ENCODE results near the gene SYNGAP1. TPM values are rescaled to one million over a fixed set of nuclear protein-coding genes. Genes with fewer than 3 reads are reported as not detected.

Gene SYNGAP1
- total and polyA plus RNA-seq, 2 experiments from 2014 or later: 0.65 to 2.8 TPM

DNA sequence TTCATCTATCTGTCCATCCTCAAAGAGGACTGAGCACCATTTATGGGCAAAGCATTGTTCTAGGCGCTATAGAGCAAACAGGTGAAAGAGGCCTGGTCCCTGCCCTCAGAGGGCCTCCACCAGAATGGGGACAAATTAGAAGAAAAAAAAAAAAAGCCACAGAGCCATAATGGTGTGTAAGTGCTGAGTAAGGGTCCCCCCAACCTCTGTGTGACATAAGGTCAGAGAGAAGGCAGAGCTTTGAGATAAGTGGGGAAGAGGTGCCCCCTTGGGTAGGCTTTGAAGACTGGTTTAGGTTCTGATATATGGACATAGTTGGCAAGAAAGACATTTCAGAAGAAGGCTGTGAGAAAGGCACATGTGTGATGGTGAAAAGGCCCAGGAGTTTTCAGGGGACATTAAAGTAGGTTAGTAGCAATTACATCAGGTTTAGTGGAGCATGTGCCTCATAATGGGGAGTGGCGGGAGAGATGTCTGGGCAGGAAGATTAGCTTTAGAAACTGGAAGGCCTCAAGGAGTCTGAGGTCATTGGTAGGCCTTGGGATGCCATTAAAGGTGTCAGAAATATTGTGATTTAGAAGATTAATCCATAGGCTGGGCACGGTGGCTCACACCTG, 19.2 kb downstream of the SYNGAP1 start:
- H3K9me3 ChIP-seq (ENCODE audit: low read depth): no peaks in the 10 kb centered on the region
- H3K9me2 ChIP-seq (ENCODE audit: insufficient read depth): no peaks in the 10 kb centered on the region
- no peaks in the 10 kb centered on the region for H3K27me3 ChIP-seq (replicated peaks; ENCODE audit: insufficient read depth)
- H3K79me2 ChIP-seq (ENCODE audit: insufficient read depth): no peaks in the 10 kb centered on the region
- 88 to 90% methylated on average over 3 of the region's 3 CpGs for WGBS, 2 experiments (ENCODE audit: low coverage in 1 of 2, low lambda C conversion rate in 2 of 2, missing lambda C conversion rate in 2 of 2)
- H2AFZ ChIP-seq: no peak overlapping the region
- no peaks in the 10 kb centered on the region for H4K20me1 ChIP-seq (ENCODE audit: insufficient read depth)
- no peak overlapping the region for H3K9ac ChIP-seq
- no peak overlapping the region for H3K4me3 ChIP-seq
- no peaks in the 10 kb centered on the region for H3K4me1 ChIP-seq (ENCODE audit: insufficient read depth)
- no peak for DNase-seq
- H3K4me2 ChIP-seq (ENCODE audit: unreplicated experiment): no peak overlapping the region
- TF ChIP-seq EZH2phosphoT487 (IDR thresholded peaks at IDR 0.05; ENCODE audit: insufficient read depth, low read depth): no peak
- TF ChIP-seq EZH2 (IDR thresholded peaks at IDR 0.05; ENCODE audit: insufficient read depth, poor library complexity, severe bottlenecking): no peak
- in situ Hi-C loops (cut with MboI): no loop called here
- peaks cover 6% of the 10 kb centered on the region; the same call in 1 of the 2 replicates for H3K36me3 ChIP-seq (ENCODE audit: low read depth)
- no peaks in the 10 kb centered on the region for H3F3A ChIP-seq (ENCODE audit: insufficient read depth)
- H3K27ac ChIP-seq: no peak overlapping the region

- H3K27me3 ChIP-seq (replicated peaks; ENCODE audit: insufficient read depth): no peaks in the 10 kb centered on the region
- no peaks in the 10 kb centered on the region for H3K9me3 ChIP-seq (ENCODE audit: low read depth)
- no peaks in the 10 kb centered on the region for H3K4me1 ChIP-seq (ENCODE audit: insufficient read depth)
- TF ChIP-seq EZH2 (IDR thresholded peaks at IDR 0.05; ENCODE audit: insufficient read depth, poor library complexity, severe bottlenecking) (no peak), EZH2phosphoT487 (IDR thresholded peaks at IDR 0.05; ENCODE audit: insufficient read depth, low read depth) (no peak)
- peaks cover 6% of the 10 kb centered on the region; the same call in 1 of the 2 replicates for H3K36me3 ChIP-seq (ENCODE audit: low read depth)
- no peaks in the 10 kb centered on the region for H4K20me1 ChIP-seq (ENCODE audit: insufficient read depth)
- no peak overlapping the region for H2AFZ ChIP-seq
- no peak overlapping the region for H3K4me3 ChIP-seq
- peak; percentile 46 for DNase-seq
- H3F3A ChIP-seq (ENCODE audit: insufficient read depth): no peaks in the 10 kb centered on the region
- no peaks in the 10 kb centered on the region for H3K79me2 ChIP-seq (ENCODE audit: insufficient read depth)
- no peak overlapping the region for H3K4me2 ChIP-seq (ENCODE audit: unreplicated experiment)
- 75 to 85% methylated on average over 8 to 9 of the region's 9 CpGs for WGBS, 2 experiments (ENCODE audit: low coverage in 1 of 2, low lambda C conversion rate in 2 of 2, missing lambda C conversion rate in 2 of 2)
- H3K27ac ChIP-seq: no peak overlapping the region
- H3K9me2 ChIP-seq (ENCODE audit: insufficient read depth): no peaks in the 10 kb centered on the region
- in situ Hi-C loops (cut with MboI): no loop called here
- no peak overlapping the region for H3K9ac ChIP-seq
Measured at GRCh38 chr6:33439956-33440648, 20.2 kb downstream of the SYNGAP1 start.

DNA sequence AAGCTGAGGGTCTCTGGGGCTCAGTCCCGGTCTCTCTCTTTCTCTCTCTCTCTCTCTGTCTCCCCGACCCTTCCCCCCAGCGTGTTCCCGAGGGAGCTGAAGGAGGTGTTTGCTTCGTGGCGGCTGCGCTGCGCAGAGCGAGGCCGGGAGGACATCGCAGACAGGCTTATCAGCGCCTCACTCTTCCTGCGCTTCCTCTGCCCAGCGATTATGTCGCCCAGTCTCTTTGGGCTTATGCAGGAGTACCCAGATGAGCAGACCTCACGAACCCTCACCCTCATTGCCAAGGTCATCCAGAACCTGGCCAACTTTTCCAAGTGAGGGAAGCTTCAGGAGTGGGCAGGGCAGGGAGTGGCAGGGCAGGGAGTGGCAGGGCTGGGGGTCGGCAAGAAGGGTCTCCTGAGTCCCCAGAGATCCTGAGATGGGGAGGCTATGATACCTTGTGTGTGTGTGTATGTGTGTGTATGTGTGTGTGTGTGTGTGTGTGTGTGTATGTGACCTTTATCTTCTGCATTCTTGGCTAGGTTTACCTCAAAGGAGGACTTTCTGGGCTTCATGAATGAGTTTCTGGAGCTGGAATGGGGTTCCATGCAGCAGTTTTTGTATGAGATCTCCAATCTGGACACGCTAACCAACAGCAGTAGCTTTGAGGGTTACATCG, 20.9 kb downstream of the SYNGAP1 start:
- Histone ChIP-seq H3F3A (ENCODE audit: insufficient read depth) (no peaks in the 10 kb centered on the region), H3K27me3 (replicated peaks; ENCODE audit: insufficient read depth) (no peaks in the 10 kb centered on the region), H3K4me2 (ENCODE audit: unreplicated experiment) (no peak overlapping the region), H3K9ac (no peak overlapping the region), H3K79me2 (ENCODE audit: insufficient read depth) (no peaks in the 10 kb centered on the region), H3K9me3 (ENCODE audit: low read depth) (no peaks in the 10 kb centered on the region), H3K4me1 (ENCODE audit: insufficient read depth) (no peaks in the 10 kb centered on the region), H4K20me1 (ENCODE audit: insufficient read depth) (no peaks in the 10 kb centered on the region), H3K27ac (no peak overlapping the region), H3K36me3 (ENCODE audit: low read depth) (peaks cover 6% of the 10 kb centered on the region; the same call in 1 of the 2 replicates), H2AFZ (no peak overlapping the region), H3K9me2 (ENCODE audit: insufficient read depth) (no peaks in the 10 kb centered on the region), H3K4me3 (no peak overlapping the region)
- WGBS, 2 experiments (ENCODE audit: low coverage in 1 of 2, low lambda C conversion rate in 2 of 2, missing lambda C conversion rate in 2 of 2): 84 to 93% methylated on average over 12 to 19 of the region's 19 CpGs
- no peak for TF ChIP-seq EZH2 (IDR thresholded peaks at IDR 0.05; ENCODE audit: insufficient read depth, poor library complexity, severe bottlenecking)
- no peak for TF ChIP-seq EZH2phosphoT487 (IDR thresholded peaks at IDR 0.05; ENCODE audit: insufficient read depth, low read depth)
- DNase-seq: no peak
- in situ Hi-C loops (cut with MboI): no loop called here

GRCh38 chr6:33441457-33441856, 21.6 kb downstream of the SYNGAP1 start:
- Histone ChIP-seq H3F3A (ENCODE audit: insufficient read depth) (no peaks in the 10 kb centered on the region), H3K36me3 (ENCODE audit: low read depth) (peaks cover 6% of the 10 kb centered on the region; the same call in 1 of the 2 replicates), H2AFZ (no peak overlapping the region), H3K4me1 (ENCODE audit: insufficient read depth) (no peaks in the 10 kb centered on the region), H3K4me2 (ENCODE audit: unreplicated experiment) (no peak overlapping the region), H3K9me2 (ENCODE audit: insufficient read depth) (no peaks in the 10 kb centered on the region), H3K9ac (no peak overlapping the region), H3K79me2 (ENCODE audit: insufficient read depth) (no peaks in the 10 kb centered on the region), H4K20me1 (ENCODE audit: insufficient read depth) (no peaks in the 10 kb centered on the region), H3K27ac (no peak overlapping the region), H3K27me3 (replicated peaks; ENCODE audit: insufficient read depth) (no peaks in the 10 kb centered on the region), H3K4me3 (no peak overlapping the region), H3K9me3 (ENCODE audit: low read depth) (no peaks in the 10 kb centered on the region)
- in situ Hi-C loops (cut with MboI): no loop called here
- DNase-seq: no peak
- TF ChIP-seq EZH2 (IDR thresholded peaks at IDR 0.05; ENCODE audit: insufficient read depth, poor library complexity, severe bottlenecking) (no peak), EZH2phosphoT487 (IDR thresholded peaks at IDR 0.05; ENCODE audit: insufficient read depth, low read depth) (no peak)
- WGBS, 2 experiments (ENCODE audit: low coverage in 1 of 2, low lambda C conversion rate in 2 of 2, missing lambda C conversion rate in 2 of 2): 91 to 97% methylated on average over 9 of the region's 9 CpGs

Data from GM23248 (cell line).